H9 (cell line): Measurements from ENCODE around the gene PTRH1. TPM values are rescaled to one million over a fixed set of nuclear protein-coding genes. Genes with fewer than 3 reads are reported as not detected.

Experiments used
- DNase-seq: peaks from one replicate; pipeline ENCODE4 v3.0.0-alpha.2; 2017
- H2AFZ ChIP-seq: one replicate; pipeline ENCODE4 v1.6.1; 2013; ENCODE audit warnings: mild to moderate bottlenecking, low read length, control low read depth, moderate library complexity
- H2AK5ac ChIP-seq: 2 replicates; pipeline ENCODE4 v1.6.1; 2013; ENCODE audit warnings: low read length, control low read depth, mixed read lengths; ENCODE audit not compliant: insufficient read length
- H2BK120ac ChIP-seq: one replicate; pipeline ENCODE4 v1.6.1; 2013; ENCODE audit warnings: low read depth, mild to moderate bottlenecking, low read length, control low read depth, inconsistent platforms; ENCODE audit not compliant: poor library complexity, severe bottlenecking
- H2BK12ac ChIP-seq: 2 replicates; pipeline ENCODE4 v1.6.1; 2013; ENCODE audit warnings: low read length, control low read depth, mixed read lengths, low read depth; ENCODE audit not compliant: insufficient read length
- H2BK15ac ChIP-seq: 2 replicates; pipeline ENCODE4 v1.6.1; 2013; ENCODE audit warnings: low read depth, low read length, control low read depth
- H2BK20ac ChIP-seq: one replicate; pipeline ENCODE4 v1.6.1; 2013; ENCODE audit warnings: low read depth, mild to moderate bottlenecking, low read length, control low read depth, inconsistent platforms; ENCODE audit not compliant: poor library complexity, severe bottlenecking
- H2BK5ac ChIP-seq: 2 replicates; pipeline ENCODE4 v1.6.1; 2013; ENCODE audit warnings: low read length, control low read depth, mixed read lengths; ENCODE audit not compliant: insufficient read length
- H3K14ac ChIP-seq: 2 replicates; pipeline ENCODE4 v1.6.1; 2013; ENCODE audit warnings: low read length, control low read depth; ENCODE audit not compliant: insufficient read depth
- H3K18ac ChIP-seq: 2 replicates; pipeline ENCODE4 v1.6.1; 2013; ENCODE audit warnings: low read depth, mild to moderate bottlenecking, mixed read lengths, low read length, control low read depth; ENCODE audit not compliant: insufficient read length
- H3K23ac ChIP-seq: 2 replicates; pipeline ENCODE4 v1.6.1; 2013; ENCODE audit warnings: low read length, control low read depth, mixed read lengths, low read depth; ENCODE audit not compliant: insufficient read length
- H3K23me2 ChIP-seq: 2 replicates; pipeline ENCODE4 v1.6.1; 2013; ENCODE audit warnings: low read depth, mild to moderate bottlenecking, mixed read lengths, low read length, control low read depth; ENCODE audit not compliant: insufficient read length, poor library complexity, severe bottlenecking
- H3K27ac ChIP-seq: 2 replicates; pipeline ENCODE4 v1.5.1; 2013; ENCODE audit warnings: low read length, control low read depth, mixed read lengths, low read depth; ENCODE audit not compliant: insufficient read length
- H3K27me3 ChIP-seq: 2 replicates; pipeline ENCODE4 v1.6.1; 2013; ENCODE audit warnings: low read length, control low read depth, inconsistent platforms; ENCODE audit not compliant: insufficient read depth
- H3K4ac ChIP-seq: 2 replicates; pipeline ENCODE4 v1.6.1; 2013; ENCODE audit warnings: low read depth, mild to moderate bottlenecking, control low read depth, inconsistent platforms, low read length, moderate library complexity
- H3K4me1 ChIP-seq: 2 replicates; pipeline ENCODE4 v1.6.1; 2013; ENCODE audit warnings: low read length, control low read depth, inconsistent platforms; ENCODE audit not compliant: insufficient read depth
- H3K4me2 ChIP-seq: 2 replicates; pipeline ENCODE4 v1.6.1; 2013; ENCODE audit warnings: low read length, control low read depth, mixed read lengths; ENCODE audit not compliant: insufficient read length, insufficient read depth
- H3K56ac ChIP-seq: 2 replicates; pipeline ENCODE4 v1.6.1; 2013; ENCODE audit warnings: low read depth, mild to moderate bottlenecking, mixed read lengths, low read length, control low read depth; ENCODE audit not compliant: insufficient read length
- H3K79me1 ChIP-seq: 2 replicates; pipeline ENCODE4 v1.6.1; 2013; ENCODE audit warnings: low read depth, mild to moderate bottlenecking, moderate library complexity, low read length, control low read depth, inconsistent platforms; ENCODE audit not compliant: insufficient read depth, poor library complexity, severe bottlenecking
- H3K79me2 ChIP-seq: 2 replicates; pipeline ENCODE4 v1.6.1; 2013; ENCODE audit warnings: low read length, control low read depth, inconsistent platforms; ENCODE audit not compliant: insufficient read depth
- H3K9ac ChIP-seq: 2 replicates; pipeline ENCODE4 v1.6.1; 2013; ENCODE audit warnings: low read length, control low read depth, mixed read lengths; ENCODE audit not compliant: insufficient read length; ENCODE audit errors: extremely low read depth
- H3K9me3 ChIP-seq: one replicate; pipeline ENCODE4 v1.6.1; 2013; ENCODE audit warnings: low read depth, low read length, inconsistent platforms; ENCODE audit not compliant: control insufficient read depth
- H3T11ph ChIP-seq: one replicate; pipeline ENCODE4 v1.6.1; 2013; ENCODE audit warnings: mild to moderate bottlenecking, low read length, control low read depth, inconsistent platforms
- H4K20me1 ChIP-seq: one replicate; pipeline ENCODE4 v1.6.1; 2013; ENCODE audit not compliant: control insufficient read depth, insufficient read length, insufficient read depth
- H4K5ac ChIP-seq: 2 replicates; pipeline ENCODE4 v1.6.1; 2013; ENCODE audit warnings: low read depth, mild to moderate bottlenecking, mixed read lengths, low read length, control low read depth; ENCODE audit not compliant: insufficient read length
- H4K8ac ChIP-seq: replicated peaks from 2 replicates; pipeline ENCODE4 v1.6.1; 2013; ENCODE audit warnings: low read length, control low read depth, mixed read lengths, low read depth; ENCODE audit not compliant: insufficient read length
- H4K91ac ChIP-seq: 2 replicates; pipeline ENCODE4 v1.6.1; 2013; ENCODE audit warnings: low read depth, mild to moderate bottlenecking, moderate library complexity, mixed read lengths, low read length, control low read depth; ENCODE audit not compliant: insufficient read length
- H3K27ac Mint-ChIP-seq, 3 experiments: 2 replicates in 2 of 3; 3 replicates in 1 of 3; pipeline ENCODE4 v1.8.0; 2020 to 2021; ENCODE audit warnings: mixed read lengths in 3 of 3, mild to moderate bottlenecking in 1 of 3, moderate library complexity in 1 of 3
- H3K27me3 Mint-ChIP-seq: 2 replicates; pipeline ENCODE4 v1.8.0; 2021; ENCODE audit warnings: low read depth, mild to moderate bottlenecking, moderate library complexity, mixed read lengths
- H3K36me3 Mint-ChIP-seq, 3 experiments: 2 replicates in 2 of 3; 3 replicates in 1 of 3; pipeline ENCODE4 v1.8.0; 2020 to 2021; ENCODE audit warnings: low read depth in 3 of 3, mixed read lengths in 3 of 3; ENCODE audit not compliant: insufficient read depth in 1 of 3
- H3K4me1 Mint-ChIP-seq, 2 experiments: 2 replicates each; pipeline ENCODE4 v1.8.0; 2020; ENCODE audit warnings: mixed read lengths in 2 of 2
- H3K4me3 Mint-ChIP-seq, 2 experiments: 2 replicates in 1 of 2; 3 replicates in 1 of 2; pipeline ENCODE4 v1.8.0; 2020 to 2021; ENCODE audit warnings: mild to moderate bottlenecking in 2 of 2, mixed read lengths in 2 of 2, moderate library complexity in 1 of 2
- H3K9me3 Mint-ChIP-seq, 2 experiments: 2 replicates in 1 of 2; 3 replicates in 1 of 2; pipeline ENCODE4 v1.8.0; 2020; ENCODE audit warnings: mild to moderate bottlenecking in 2 of 2, mixed read lengths in 2 of 2, moderate library complexity in 1 of 2
- WGBS: extraction: QIAGEN DNeasy Blood & Tissue Kit; methylation state at CpG from one replicate; pipeline ENCODE4 v1.1.7; 2013; ENCODE audit warnings: missing lambda C conversion rate, low lambda C conversion rate, mixed read lengths; ENCODE audit not compliant: insufficient read length; ENCODE audit errors: extremely low coverage; 5-methylcytosine and 5-hydroxymethylcytosine counted together
- total RNA-seq: library from RNA; stranded (reverse); gene quantifications from 2 replicates; pipeline ENCODE4 v1.2.1, GENCODE V29; 2021
- TF ChIP-seq, protein P1 (sequence below): fragments of 200-600 bp; sonication (generic); conservative IDR thresholded peaks from 3 replicates; pipeline ENCODE4 v1.8.0; 2021; ENCODE audit warnings: antibody characterized with exemption, mild to moderate bottlenecking

PTRH1 gene
- total RNA-seq, 1 experiment from 2014 or later = 10.9 TPM

DNA sequence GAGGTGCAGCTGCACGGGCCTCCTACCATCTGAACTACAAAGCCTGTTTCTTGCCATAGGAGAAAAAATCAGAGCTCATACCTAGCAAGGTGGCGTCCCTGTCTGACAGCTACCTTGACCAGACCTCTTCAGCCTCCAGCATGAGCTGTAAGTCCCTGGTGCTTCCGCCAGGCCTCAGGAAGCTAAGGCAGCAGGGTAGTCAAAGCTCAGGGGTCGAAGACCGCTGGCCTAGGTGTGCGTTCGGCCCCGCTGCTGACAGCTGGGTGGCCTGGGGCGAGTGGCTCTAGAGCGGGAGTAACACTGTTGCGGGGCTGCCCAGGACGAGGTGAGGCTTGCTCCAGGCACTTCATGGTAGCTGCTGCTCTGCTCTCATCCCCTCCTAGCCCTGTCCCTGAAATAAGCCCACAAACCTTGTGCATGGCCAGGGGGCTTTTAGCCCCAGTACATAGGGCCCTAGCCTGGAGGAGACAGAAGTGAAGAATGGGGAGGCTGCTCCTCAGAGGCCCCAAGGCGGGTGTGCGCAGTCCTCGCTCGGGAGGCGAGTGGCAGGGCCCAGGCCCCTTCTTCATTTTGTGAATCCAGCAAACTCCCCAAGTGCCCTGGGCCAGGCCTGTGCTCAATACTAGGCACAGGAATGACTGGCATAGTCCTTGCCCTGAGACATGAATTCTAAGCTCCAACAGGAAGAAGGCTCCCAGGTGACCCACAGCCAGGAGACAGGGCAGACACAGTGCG is 14.2 kb upstream of the PTRH1 start:
- no peaks in the 10 kb centered on the region for H3K9me3 Mint-ChIP-seq
- WGBS = no CpG with 5 or more reads among the region's 18 CpGs
- no peaks in the 10 kb centered on the region for H3K27me3 Mint-ChIP-seq
- no peaks in the 10 kb centered on the region for H3K79me1 ChIP-seq
- DNase-seq = no peak
- H2BK15ac ChIP-seq = no peak overlapping the region
- H3K27ac ChIP-seq = no peak overlapping the region
- H4K8ac ChIP-seq = no peak overlapping the region
- no peak overlapping the region for H2AK5ac ChIP-seq
- no peak overlapping the region for H2BK5ac ChIP-seq
- H3K27me3 ChIP-seq = no peaks in the 10 kb centered on the region
- no peaks in the 10 kb centered on the region for H3K9me3 ChIP-seq
- no peak overlapping the region for H3T11ph ChIP-seq
- no peak overlapping the region for H2BK20ac ChIP-seq
- no peak overlapping the region for H4K91ac ChIP-seq
- no peaks in the 10 kb centered on the region; a peak in 1 of 7 replicates for H3K36me3 Mint-ChIP-seq
- no peak overlapping the region for H3K56ac ChIP-seq
- H3K4me1 Mint-ChIP-seq = peaks cover 6 to 8% of the 10 kb centered on the region in 2 experiments
- no peak overlapping the region for H4K5ac ChIP-seq
- no peak overlapping the region for H3K18ac ChIP-seq
- no peak overlapping the region for H2BK120ac ChIP-seq
- H2BK12ac ChIP-seq = no peak overlapping the region
- no peak overlapping the region for H2AFZ ChIP-seq
- no peak overlapping the region; a peak in 1 of 7 replicates for H3K27ac Mint-ChIP-seq
- no peak overlapping the region for H3K4me3 Mint-ChIP-seq
- H3K4me2 ChIP-seq = no peak overlapping the region
- H3K23me2 ChIP-seq = no peaks in the 10 kb centered on the region
- no peaks in the 10 kb centered on the region for H4K20me1 ChIP-seq
- no peak overlapping the region for H3K9ac ChIP-seq
- H3K79me2 ChIP-seq = no peaks in the 10 kb centered on the region
- no peak overlapping the region for H3K23ac ChIP-seq
- H3K14ac ChIP-seq = no peak overlapping the region
- H3K4ac ChIP-seq = no peak overlapping the region
- TF ChIP-seq, protein P1, sequence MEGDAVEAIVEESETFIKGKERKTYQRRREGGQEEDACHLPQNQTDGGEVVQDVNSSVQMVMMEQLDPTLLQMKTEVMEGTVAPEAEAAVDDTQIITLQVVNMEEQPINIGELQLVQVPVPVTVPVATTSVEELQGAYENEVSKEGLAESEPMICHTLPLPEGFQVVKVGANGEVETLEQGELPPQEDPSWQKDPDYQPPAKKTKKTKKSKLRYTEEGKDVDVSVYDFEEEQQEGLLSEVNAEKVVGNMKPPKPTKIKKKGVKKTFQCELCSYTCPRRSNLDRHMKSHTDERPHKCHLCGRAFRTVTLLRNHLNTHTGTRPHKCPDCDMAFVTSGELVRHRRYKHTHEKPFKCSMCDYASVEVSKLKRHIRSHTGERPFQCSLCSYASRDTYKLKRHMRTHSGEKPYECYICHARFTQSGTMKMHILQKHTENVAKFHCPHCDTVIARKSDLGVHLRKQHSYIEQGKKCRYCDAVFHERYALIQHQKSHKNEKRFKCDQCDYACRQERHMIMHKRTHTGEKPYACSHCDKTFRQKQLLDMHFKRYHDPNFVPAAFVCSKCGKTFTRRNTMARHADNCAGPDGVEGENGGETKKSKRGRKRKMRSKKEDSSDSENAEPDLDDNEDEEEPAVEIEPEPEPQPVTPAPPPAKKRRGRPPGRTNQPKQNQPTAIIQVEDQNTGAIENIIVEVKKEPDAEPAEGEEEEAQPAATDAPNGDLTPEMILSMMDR = no peak
- H3K4me1 ChIP-seq = no peaks in the 10 kb centered on the region
